GM12878 (cell line): ENCODE data around the gene AGAP6. TPM values are rescaled to one million over a fixed set of nuclear protein-coding genes. Genes with fewer than 3 reads are reported as not detected.
"Not testable (repeated sequence)": the region's sequence is repeated elsewhere in the genome, so short reads cannot be mapped to it uniquely, and the experiment has no call there.

Experiments
- ATAC-seq: fragments of 200-7000 bp; cut with Tn5 transposase; 3 replicates; pipeline ENCODE4 v1.9.1; 2020; ENCODE audit warnings: mild to moderate bottlenecking, moderate library complexity
- BruUV-seq: library from RNA; stranded (reverse); fragments of 400-500 nt; replicated peaks from 2 replicates; lab custom pipeline; 2021; lab: Mats Ljungman, UMichigan
- CTCF ChIA-PET: fragments of 300-600 bp; sonication (Branson Sonifier 250); formaldehyde crosslinking; extraction: SDS; loops from one replicate; lab custom pipeline; 2021; ENCODE audit warnings: inconsistent platforms; lab: Yijun Ruan, JAX
- POLR2A ChIA-PET: fragments of 350-600 bp; formaldehyde crosslinking; extraction: SDS; loops from one replicate; lab custom pipeline; 2021; ENCODE audit warnings: inconsistent platforms; lab: Charles Lee
- RAD21 ChIA-PET: fragments of 300-600 bp; sonication (Branson Sonifier 250); formaldehyde crosslinking; loops from one replicate; lab custom pipeline; 2023; ENCODE audit warnings: antibody characterized with exemption; ENCODE audit not compliant: unreplicated experiment; lab: Charles Lee
- SMC1A ChIA-PET: fragments of 300-600 bp; sonication (Branson Sonifier 250); formaldehyde crosslinking; loops from one replicate; lab custom pipeline; 2023; ENCODE audit not compliant: unreplicated experiment, uncharacterized antibody; lab: Charles Lee
- DNase-seq: peaks from one replicate; pipeline ENCODE4 v3.0.0-alpha.2; 2011; ENCODE audit warnings: low read depth, low spot score
- FAIRE-seq: peaks from 3 replicates; lab custom pipeline; 2011; peaks lifted over from hg19 to GRCh38; lab: Jason Lieb, UNC
- H2AFZ ChIP-seq: 2 replicates; pipeline ENCODE4 v1.6.0; 2011; ENCODE audit warnings: low read depth, low read length, control low read depth; ENCODE audit not compliant: control insufficient read depth
- H3K27ac ChIP-seq: 2 replicates; pipeline ENCODE4 v1.5.1; 2011; ENCODE audit warnings: control low read depth; ENCODE audit not compliant: control insufficient read depth, insufficient read depth
- H3K27me3 ChIP-seq, 2 experiments: replicated peaks in 1 of 2; 2 replicates each; pipeline versions ENCODE4 v1.6.0 to v1.6.1; 2011; ENCODE audit warnings: low read length in 1 of 2; ENCODE audit not compliant: control insufficient read depth in 2 of 2, insufficient read depth in 2 of 2
- H3K36me3 ChIP-seq, 2 experiments: 2 replicates each; pipeline ENCODE4 v1.5.1; 2011; ENCODE audit warnings: low read length in 1 of 2; ENCODE audit not compliant: control insufficient read depth in 2 of 2, insufficient read depth in 2 of 2
- H3K4me1 ChIP-seq: 2 replicates; pipeline ENCODE4 v1.6.1; 2011; ENCODE audit warnings: mild to moderate bottlenecking, low read length, moderate library complexity, mixed read lengths; ENCODE audit not compliant: control insufficient read depth, insufficient read depth
- H3K4me2 ChIP-seq: 2 replicates; pipeline ENCODE4 v1.6.0; 2011; ENCODE audit warnings: control low read depth; ENCODE audit not compliant: control insufficient read depth, insufficient read depth
- H3K4me3 ChIP-seq: fragments of 200-600 bp; sonication (generic); 2 replicates; pipeline ENCODE4 v1.5.1; 2016
- H3K79me2 ChIP-seq: 2 replicates; pipeline ENCODE4 v1.6.0; 2011; ENCODE audit warnings: low read length; ENCODE audit not compliant: control insufficient read depth, insufficient read depth
- H3K9ac ChIP-seq: 2 replicates; pipeline ENCODE4 v1.8.0; 2011; ENCODE audit warnings: low read length, control low read depth, mixed read lengths; ENCODE audit not compliant: control insufficient read depth, insufficient read depth
- H3K9me3 ChIP-seq: replicated peaks from 3 replicates; pipeline ENCODE4 v1.5.1; 2011; ENCODE audit warnings: mild to moderate bottlenecking, low read length; ENCODE audit not compliant: control insufficient read depth, insufficient read depth
- H4K20me1 ChIP-seq: 2 replicates; pipeline ENCODE4 v1.6.0; 2011; ENCODE audit not compliant: control insufficient read depth, insufficient read depth
- CBFB ChIP-seq: IDR thresholded peaks from 2 replicates; pipeline ENCODE4 v1.6.1; 2016; ENCODE audit warnings: antibody characterized with exemption, low read depth
- CREM ChIP-seq: IDR thresholded peaks from 2 replicates; pipeline ENCODE4 v1.6.1; 2014; ENCODE audit warnings: antibody characterized with exemption, low read depth
- EGR1 ChIP-seq, 2 experiments: IDR thresholded peaks; 1 replicate in 1 of 2; 2 replicates in 1 of 2; pipeline ENCODE4 v1.6.1; 2011 to 2012; ENCODE audit warnings: low read depth in 2 of 2, low read length in 2 of 2, borderline replicate concordance in 1 of 2, mild to moderate bottlenecking in 1 of 2, moderate library complexity in 1 of 2
- ETV6 ChIP-seq, 2 experiments: fragments of 450-650 bp in 1 of 2; IDR thresholded peaks in 1 of 2; conservative IDR thresholded peaks in 1 of 2; 2 replicates each; pipeline ENCODE4 v1.6.1; 2014; ENCODE audit warnings: antibody characterized with exemption in 1 of 2, borderline replicate concordance in 1 of 2, low read depth in 1 of 2, mild to moderate bottlenecking in 1 of 2, moderate library complexity in 1 of 2
- GABPA ChIP-seq: IDR thresholded peaks from 2 replicates; pipeline ENCODE4 v1.6.1; 2014; ENCODE audit warnings: antibody characterized with exemption, low read depth, mild to moderate bottlenecking, inconsistent platforms
- IKZF1 ChIP-seq: fragments of 450-650 bp; conservative IDR thresholded peaks from 2 replicates; pipeline ENCODE4 v1.6.1; 2017; ENCODE audit warnings: antibody characterized with exemption, mild to moderate bottlenecking
- IKZF2 ChIP-seq, 2 experiments: fragments of 450-650 bp; IDR thresholded peaks; 2 replicates each; pipeline ENCODE4 v1.6.1; 2017; ENCODE audit warnings: mild to moderate bottlenecking in 2 of 2, moderate library complexity in 2 of 2
- KLF5 ChIP-seq: fragments of 450-650 bp; IDR thresholded peaks from 2 replicates; pipeline ENCODE4 v1.6.1; 2014; ENCODE audit warnings: mild to moderate bottlenecking; ENCODE audit not compliant: partially characterized antibody
- MXI1 ChIP-seq: fragments of 150-350 bp; IDR thresholded peaks from 2 replicates; pipeline ENCODE4 v1.6.1; 2011; ENCODE audit warnings: low read depth, mild to moderate bottlenecking, inconsistent platforms, low read length, improper control_type of control experiment
- NBN ChIP-seq: fragments of 450-650 bp; IDR thresholded peaks from 2 replicates; pipeline ENCODE4 v1.6.1; 2016
- NR2C1 ChIP-seq: fragments of 450-650 bp; IDR thresholded peaks from 2 replicates; pipeline ENCODE4 v1.6.1; 2017; ENCODE audit warnings: antibody characterized with exemption, mild to moderate bottlenecking, moderate library complexity
- RB1 ChIP-seq: fragments of 450-650 bp; formaldehyde crosslinking; IDR thresholded peaks from 2 replicates; pipeline ENCODE4 v1.6.1; 2017; ENCODE audit warnings: mild to moderate bottlenecking, borderline replicate concordance
- RELA ChIP-seq: fragments of 450-650 bp; IDR thresholded peaks from 2 replicates; pipeline ENCODE4 v1.8.0; 2014; ENCODE audit warnings: borderline replicate concordance; ENCODE audit not compliant: partially characterized antibody
- RUNX3 ChIP-seq: IDR thresholded peaks from 2 replicates; pipeline ENCODE4 v1.6.1; 2012; ENCODE audit warnings: low read length, inconsistent platforms
- SIX5 ChIP-seq: IDR thresholded peaks from 2 replicates; pipeline ENCODE4 v1.6.1; 2011; ENCODE audit warnings: mild to moderate bottlenecking, low read depth, low read length, moderate library complexity; ENCODE audit not compliant: severe bottlenecking
- WGBS: methylation state at CpG from one replicate; pipeline ENCODE4 v1.1.6; 2016; ENCODE audit warnings: low lambda C conversion rate; ENCODE audit not compliant: insufficient replicate concordance, insufficient coverage; ENCODE audit errors: missing lambda C conversion rate; 5-methylcytosine and 5-hydroxymethylcytosine counted together
- in situ Hi-C: fragments of 300-500 bp; cut with MboI; formaldehyde crosslinking; loops from 9 replicates; pipeline ENCODE4 v1.14.3; 2018; ENCODE audit warnings: mixed read lengths
- intact Hi-C: fragments of 100-400 bp; cut with micrococcal nuclease; formaldehyde crosslinking; loops from one replicate; pipeline ENCODE4 v1.14.2; 2022; ENCODE audit not compliant: unreplicated experiment
- polyA plus RNA-seq, 11 experiments: library from polyadenylated mRNA; depleted of rRNA in 4 of 11; unstranded in 6 of 11; stranded (reverse) in 5 of 11; fragments of >200 nt; fragmentation: Nextera tagmentation in 4 of 11; fragmentation: Illumina TruSeq in 1 of 11; extraction: Ambion mirVana in 4 of 11; extraction: Trizol in 1 of 11; gene quantifications; 1 replicate in 1 of 11; 2 replicates in 10 of 11; pipeline versions ENCODE4 v1.2.1 to v1.2.3, GENCODE V29; 2011 to 2016; ENCODE audit warnings: inconsistent platforms in 2 of 11, missing spikeins in 2 of 11, low read depth in 1 of 11
- total RNA-seq, 4 experiments: library from RNA; depleted of rRNA in 3 of 4; stranded (reverse); fragments of >200 nt in 3 of 4; fragmentation: Illumina TruSeq in 1 of 4; extraction: Trizol in 1 of 4; gene quantifications; 2 replicates each; pipeline versions ENCODE4 v1.2.1 to v1.2.3, GENCODE V29; 2013 to 2021
- TF ChIP-seq, protein P1 (sequence below): IDR thresholded peaks from 2 replicates; pipeline ENCODE4 v1.6.1; 2012; ENCODE audit warnings: low read depth, low read length, improper control_type of control experiment
- TF ChIP-seq, protein P2 (sequence below): IDR thresholded peaks from 2 replicates; pipeline ENCODE4 v1.6.1; 2012; ENCODE audit warnings: low read depth, low read length, improper control_type of control experiment
- TF ChIP-seq, protein P3 (sequence below): fragments of 450-650 bp; IDR thresholded peaks from 2 replicates; pipeline ENCODE4 v1.6.1; 2018; ENCODE audit warnings: borderline replicate concordance, mild to moderate bottlenecking; ENCODE audit not compliant: partially characterized antibody
- TF ChIP-seq, protein P4 (sequence below): IDR thresholded peaks from 2 replicates; pipeline ENCODE4 v1.6.1; 2011; ENCODE audit warnings: low read depth, mild to moderate bottlenecking, low read length, moderate library complexity, borderline replicate concordance; ENCODE audit errors: extremely low read depth

The AGAP6 gene
- total and polyA plus RNA-seq, 10 of the 15 experiments (the other 5 are each of a cell fraction or from before 2014, with no cell fraction given): 0.66 to 24.0 (median 12.2) TPM

DNA sequence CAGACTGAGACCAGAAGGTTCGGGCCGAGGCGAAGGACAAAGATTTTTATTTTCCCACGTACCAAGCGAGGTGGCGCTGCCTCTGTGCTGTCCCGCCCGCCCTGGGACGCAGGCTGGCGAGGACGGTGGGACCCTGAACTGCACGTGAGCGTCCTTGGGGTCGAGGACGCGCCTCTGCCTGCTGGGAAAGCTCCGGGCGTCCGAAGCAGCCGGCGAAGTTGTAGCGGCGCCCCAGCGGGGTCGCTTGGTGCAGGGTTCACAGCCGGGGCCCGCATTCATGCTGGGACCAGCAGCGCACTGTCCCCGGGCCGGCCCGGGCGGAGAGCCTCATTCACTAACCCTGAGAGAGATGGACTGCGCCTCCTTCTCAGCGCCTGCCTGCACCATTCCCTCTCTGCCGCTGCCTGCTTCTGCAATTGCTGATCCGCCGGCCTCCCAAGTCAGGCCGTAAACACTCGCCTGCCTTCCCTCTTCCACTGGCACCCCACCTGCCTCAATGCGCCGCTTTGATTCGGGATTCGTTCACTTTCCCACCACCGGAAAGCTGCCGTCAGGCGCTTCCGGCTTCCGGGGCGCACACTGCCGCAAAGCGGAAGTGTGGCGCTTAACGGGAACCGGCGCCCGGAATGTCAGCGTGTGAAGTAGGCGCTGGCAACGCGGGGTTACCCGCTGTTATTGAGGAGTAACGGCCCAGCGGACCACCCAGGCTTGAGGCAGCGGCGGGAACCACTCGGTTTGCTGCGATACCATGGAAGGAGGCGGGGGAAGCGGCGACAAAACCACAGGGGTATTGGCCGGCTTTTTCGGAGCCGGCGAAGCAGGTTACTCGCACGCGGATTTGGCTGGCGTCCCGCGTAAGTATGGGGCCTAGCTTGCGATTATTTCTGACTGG is 46.5 kb upstream of the AGAP6 start, which contains the start of the genes PARG and TIMM23B:
Gene PARG, minus strand, starts transcription at position 581 of the 892 bp plus-strand sequence. Its CDS starts 302 bp downstream, at position 279.
Gene TIMM23B, plus strand, starts transcription at position 607 of the 892 bp plus-strand sequence. Its CDS starts 142 bp downstream, at position 749.
- H3K27ac ChIP-seq: peak within 1 kb of the TSS; percentile 64
- H4K20me1 ChIP-seq, SMC1A ChIA-PET, DNase-seq, H3K9me3 ChIP-seq, intact Hi-C loops, H3K27me3 ChIP-seq, H3K4me1 ChIP-seq, POLR2A ChIA-PET, H3K36me3 ChIP-seq, in situ Hi-C loops, RAD21 ChIA-PET, CTCF ChIA-PET: not testable (repeated sequence)
- H3K4me3 ChIP-seq: peak within 1 kb of the TSS; percentile 98
- H3K79me2 ChIP-seq: peaks cover 46% of the 10 kb centered on the region
- TSS peak; percentile 81 for BruUV-seq
- peak within 1 kb of the TSS; percentile 83 for H3K9ac ChIP-seq
- ATAC-seq (peak; percentile 85), FAIRE-seq (peak; percentile 66)
- WGBS: 1% methylated on average over 66 of the region's 81 CpGs
- H2AFZ ChIP-seq: peak within 1 kb of the TSS; percentile 72
- peak within 1 kb of the TSS; percentile 44 for H3K4me2 ChIP-seq
- TF ChIP-seq IKZF2 (IDR thresholded peaks at IDR 0.05): peak; percentile 35 to 52; a peak in 2 of 4 replicates
- TF ChIP-seq RUNX3: peak; percentile 48
- TF ChIP-seq NR2C1: peak; percentile 45
- TF ChIP-seq, protein P1, sequence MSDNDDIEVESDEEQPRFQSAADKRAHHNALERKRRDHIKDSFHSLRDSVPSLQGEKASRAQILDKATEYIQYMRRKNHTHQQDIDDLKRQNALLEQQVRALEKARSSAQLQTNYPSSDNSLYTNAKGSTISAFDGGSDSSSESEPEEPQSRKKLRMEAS: peak; percentile 57
- TF ChIP-seq ETV6 (conservative IDR thresholded peaks at IDR 0.05 in 1 of 2, IDR thresholded peaks at IDR 0.05 in 1 of 2; ENCODE audit: borderline replicate concordance in 1 of 2, low read depth in 1 of 2): peak in 1 of 2 experiments; percentile 76; a peak in 2 of 4 replicates
- peak; percentile 66 for TF ChIP-seq RELA
- peak; percentile 18 for TF ChIP-seq KLF5
- TF ChIP-seq, protein P2, sequence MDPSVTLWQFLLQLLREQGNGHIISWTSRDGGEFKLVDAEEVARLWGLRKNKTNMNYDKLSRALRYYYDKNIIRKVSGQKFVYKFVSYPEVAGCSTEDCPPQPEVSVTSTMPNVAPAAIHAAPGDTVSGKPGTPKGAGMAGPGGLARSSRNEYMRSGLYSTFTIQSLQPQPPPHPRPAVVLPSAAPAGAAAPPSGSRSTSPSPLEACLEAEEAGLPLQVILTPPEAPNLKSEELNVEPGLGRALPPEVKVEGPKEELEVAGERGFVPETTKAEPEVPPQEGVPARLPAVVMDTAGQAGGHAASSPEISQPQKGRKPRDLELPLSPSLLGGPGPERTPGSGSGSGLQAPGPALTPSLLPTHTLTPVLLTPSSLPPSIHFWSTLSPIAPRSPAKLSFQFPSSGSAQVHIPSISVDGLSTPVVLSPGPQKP: peak; percentile 31; the same call in 1 of the 2 replicates
- TF ChIP-seq, protein P3, sequence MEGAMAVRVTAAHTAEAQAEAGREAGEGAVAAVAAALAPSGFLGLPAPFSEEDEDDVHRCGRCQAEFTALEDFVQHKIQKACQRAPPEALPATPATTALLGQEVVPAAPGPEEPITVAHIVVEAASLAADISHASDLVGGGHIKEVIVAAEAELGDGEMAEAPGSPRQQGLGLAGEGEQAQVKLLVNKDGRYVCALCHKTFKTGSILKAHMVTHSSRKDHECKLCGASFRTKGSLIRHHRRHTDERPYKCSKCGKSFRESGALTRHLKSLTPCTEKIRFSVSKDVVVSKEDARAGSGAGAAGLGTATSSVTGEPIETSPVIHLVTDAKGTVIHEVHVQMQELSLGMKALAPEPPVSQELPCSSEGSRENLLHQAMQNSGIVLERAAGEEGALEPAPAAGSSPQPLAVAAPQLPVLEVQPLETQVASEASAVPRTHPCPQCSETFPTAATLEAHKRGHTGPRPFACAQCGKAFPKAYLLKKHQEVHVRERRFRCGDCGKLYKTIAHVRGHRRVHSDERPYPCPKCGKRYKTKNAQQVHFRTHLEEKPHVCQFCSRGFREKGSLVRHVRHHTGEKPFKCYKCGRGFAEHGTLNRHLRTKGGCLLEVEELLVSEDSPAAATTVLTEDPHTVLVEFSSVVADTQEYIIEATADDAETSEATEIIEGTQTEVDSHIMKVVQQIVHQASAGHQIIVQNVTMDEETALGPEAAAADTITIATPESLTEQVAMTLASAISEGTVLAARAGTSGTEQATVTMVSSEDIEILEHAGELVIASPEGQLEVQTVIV: peak; percentile 99
- peak; percentile 87 for TF ChIP-seq GABPA
- TF ChIP-seq, protein P4, sequence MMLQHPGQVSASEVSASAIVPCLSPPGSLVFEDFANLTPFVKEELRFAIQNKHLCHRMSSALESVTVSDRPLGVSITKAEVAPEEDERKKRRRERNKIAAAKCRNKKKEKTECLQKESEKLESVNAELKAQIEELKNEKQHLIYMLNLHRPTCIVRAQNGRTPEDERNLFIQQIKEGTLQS: peak; percentile 73; the same call in 1 of the 2 replicates
- 0 out of 2 replicates have a peak, but pooled peaks have one; percentile 51 for TF ChIP-seq NBN
- peak; percentile 58 for TF ChIP-seq IKZF1
- peak; percentile 65; the same call in 1 of the 2 replicates for TF ChIP-seq CREM
- peak; percentile 72; the same call in 1 of the 2 replicates for TF ChIP-seq CBFB
- TF ChIP-seq MXI1: peak; percentile 83
- TF ChIP-seq EGR1 (IDR thresholded peaks at IDR 0.05; ENCODE audit: borderline replicate concordance in 1 of 2, low read depth in 2 of 2, low read length in 2 of 2): peak in 1 of 2 experiments; percentile 27; a peak in 1 of 3 replicates
- TF ChIP-seq RB1: 0 out of 2 replicates have a peak, but pooled peaks have one; percentile 65
- TF ChIP-seq SIX5: peak; percentile 18
